Lower leg skin (tissue), 4 donors: ENCODE results near the gene CSMD2. TPM values are rescaled to one million over a fixed set of nuclear protein-coding genes. Genes with fewer than 3 reads are reported as not detected.

Experiments
- DNase-seq, 2 donors: peaks; one replicate each; pipeline ENCODE4 v3.0.0-alpha.2; 2019; ENCODE audit warnings: low spot score in 2 of 2
- H3K4me3 ChIP-seq: fragments of 200-600 bp; sonication (generic); 2 replicates; pipeline ENCODE4 v1.5.1; 2017; ENCODE audit warnings: mild to moderate bottlenecking, low read depth; ENCODE audit not compliant: poor library complexity, severe bottlenecking
- CTCF ChIP-seq, 3 donors: fragments of 450-650 bp; IDR thresholded peaks; one replicate each; pipeline ENCODE4 v1.5.1; 2016; ENCODE audit warnings: antibody characterized with exemption in 3 of 3, mild to moderate bottlenecking in 3 of 3, moderate library complexity in 2 of 3
- POLR2A ChIP-seq, 2 donors: fragments of 450-650 bp; IDR thresholded peaks; one replicate each; pipeline ENCODE4 v1.6.1; 2016 to 2017; ENCODE audit warnings: antibody characterized with exemption in 2 of 2, mild to moderate bottlenecking in 1 of 2, moderate library complexity in 1 of 2
- WGBS, 2 donors: methylation state at CpG; one replicate each; pipeline ENCODE4 v1.1.5; 2018; 5-methylcytosine and 5-hydroxymethylcytosine counted together
- intact Hi-C: fragments of 100-400 bp; cut with DNase I; formaldehyde crosslinking; loops from one replicate; pipeline ENCODE4 v1.15.0; 2023; ENCODE audit warnings: low total_unique reads
- total RNA-seq, 4 donors: library from RNA; depleted of rRNA; stranded (reverse); fragments of >200 nt; gene quantifications; one replicate each; pipeline ENCODE4 v1.1.0, GENCODE V29; 2016

The CSMD2 gene
- total RNA-seq, 4 donors from 2014 or later: 0.11 to 1.0 TPM; not detected in 2

- WGBS, 2 donors: 91 to 93% methylated on average over 7 to 8 of the region's 8 CpGs
- no peak overlapping the region for H3K4me3 ChIP-seq
- TF ChIP-seq POLR2A (IDR thresholded peaks at IDR 0.05): no peak
- TF ChIP-seq CTCF (IDR thresholded peaks at IDR 0.05): no peak
- intact Hi-C loops: no loop called here
- DNase-seq: no peak
Observed at GRCh38 chr1:33501774-33502173, 663.3 kb downstream of the CSMD2 start.

- no peak for DNase-seq
- TF ChIP-seq CTCF (IDR thresholded peaks at IDR 0.05) (no peak), POLR2A (IDR thresholded peaks at IDR 0.05) (no peak)
Observed at GRCh38 chr1:33501309-33501708, 663.7 kb downstream of the CSMD2 start.

GRCh38 chr1:33500547-33500946 lies 664.5 kb downstream of the CSMD2 start:
- TF ChIP-seq CTCF (IDR thresholded peaks at IDR 0.05): no peak
- TF ChIP-seq POLR2A (IDR thresholded peaks at IDR 0.05): no peak
- intact Hi-C loops: no loop called here
- WGBS, 2 donors: 71 to 74% methylated on average over 4 of the region's 4 CpGs

More at GRCh38 chr1:33501309-33501708, 663.7 kb downstream of the CSMD2 start:
- WGBS, 2 donors: 73 to 85% methylated on average over 2 of the region's 2 CpGs
- no peak overlapping the region for H3K4me3 ChIP-seq
- intact Hi-C loops: no loop called here

GRCh38 chr1:33497410-33497809 lies 667.6 kb downstream of the CSMD2 start:
- DNase-seq: no peak
- intact Hi-C loops: no loop called here
- 90 to 97% methylated on average over 1 of the region's 1 CpG for WGBS, 2 donors
- H3K4me3 ChIP-seq: no peak overlapping the region
- TF ChIP-seq POLR2A (IDR thresholded peaks at IDR 0.05): no peak
- TF ChIP-seq CTCF (IDR thresholded peaks at IDR 0.05): no peak

More at GRCh38 chr1:33500547-33500946, 664.5 kb downstream of the CSMD2 start:
- DNase-seq: no peak
- no peak overlapping the region for H3K4me3 ChIP-seq

GRCh38 chr1:33494929-33495328 lies 670.1 kb downstream of the CSMD2 start:
- TF ChIP-seq POLR2A (IDR thresholded peaks at IDR 0.05) (no peak), CTCF (IDR thresholded peaks at IDR 0.05) (no peak)
- no peak overlapping the region for H3K4me3 ChIP-seq
- DNase-seq: no peak
- WGBS, 2 donors: 95 to 99% methylated on average over 9 of the region's 9 CpGs
- intact Hi-C loops: no loop called here

GRCh38 chr1:33488624-33489023 lies 676.4 kb downstream of the CSMD2 start:
- WGBS, 2 donors: 94 to 95% methylated on average over 2 of the region's 2 CpGs
- no peak overlapping the region for H3K4me3 ChIP-seq
- DNase-seq: no peak
- intact Hi-C loops: no loop called here
- TF ChIP-seq CTCF (IDR thresholded peaks at IDR 0.05) (no peak), POLR2A (IDR thresholded peaks at IDR 0.05) (no peak)
